WTC11 (cell line): Measurements from ENCODE around the gene KCNK16. TPM values are rescaled to one million over a fixed set of nuclear protein-coding genes. Genes with fewer than 3 reads are reported as not detected.

Experiments used
- ATAC-seq: fragments of 200-7000 bp; cut with Tn5 transposase; 2 replicates; pipeline ENCODE4 v1.10.0; 2021; ENCODE audit warnings: mild to moderate bottlenecking, moderate library complexity
- CTCF ChIA-PET: fragments of 300-600 bp; sonication (Branson Sonifier 250); formaldehyde crosslinking; loops from one replicate; lab custom pipeline; 2021; ENCODE audit warnings: antibody characterized with exemption; lab: Charles Lee
- POLR2A ChIA-PET: fragments of 350-600 bp; sonication (Branson Sonifier 250); formaldehyde crosslinking; loops from one replicate; lab custom pipeline; 2021; ENCODE audit warnings: antibody characterized with exemption; lab: Charles Lee
- DNase-seq: peaks from one replicate; pipeline ENCODE4 v3.0.0; 2021; ENCODE audit warnings: low spot score
- H3K27ac Mint-ChIP-seq: 2 replicates; pipeline ENCODE4 v1.8.0; 2021; ENCODE audit warnings: mixed read lengths
- H3K27me3 Mint-ChIP-seq: 2 replicates; pipeline ENCODE4 v1.8.0; 2021; ENCODE audit warnings: low read depth, mild to moderate bottlenecking, moderate library complexity, mixed read lengths
- H3K36me3 Mint-ChIP-seq: 2 replicates; pipeline ENCODE4 v1.8.0; 2021; ENCODE audit warnings: mixed read lengths
- H3K4me1 Mint-ChIP-seq: 2 replicates; pipeline ENCODE4 v1.8.0; 2022; ENCODE audit warnings: mixed read lengths
- H3K4me3 Mint-ChIP-seq: 2 replicates; pipeline ENCODE4 v1.8.0; 2021; ENCODE audit warnings: mild to moderate bottlenecking, moderate library complexity, mixed read lengths
- H3K9me3 Mint-ChIP-seq: 2 replicates; pipeline ENCODE4 v1.8.0; 2021; ENCODE audit warnings: mixed read lengths
- E2F1 ChIP-seq: sonication (generic); formaldehyde crosslinking; IDR thresholded peaks from 2 replicates; pipeline ENCODE4 v1.8.0; 2022; ENCODE audit warnings: mild to moderate bottlenecking, missing genetic modification reagents
- EMX1 ChIP-seq: fragments of 250-450 bp; sonication (Bioruptor Pico); IDR thresholded peaks from 2 replicates; pipeline ENCODE4 v1.8.0; 2021; ENCODE audit warnings: mild to moderate bottlenecking
- ERG ChIP-seq: fragments of 250-450 bp; sonication (Bioruptor Pico); IDR thresholded peaks from 2 replicates; pipeline ENCODE4 v1.8.0; 2021; ENCODE audit warnings: mild to moderate bottlenecking
- FOXJ3 ChIP-seq: sonication (generic); formaldehyde crosslinking; IDR thresholded peaks from 2 replicates; pipeline ENCODE4 v1.9.0; 2021; ENCODE audit warnings: missing genetic modification reagents, mild to moderate bottlenecking, borderline replicate concordance
- FOXK1 ChIP-seq: sonication (generic); formaldehyde crosslinking; IDR thresholded peaks from 2 replicates; pipeline ENCODE4 v1.8.0; 2022; ENCODE audit warnings: mild to moderate bottlenecking, moderate library complexity, missing genetic modification reagents
- GRHL2 ChIP-seq: fragments of 250-450 bp; sonication (Bioruptor Pico); IDR thresholded peaks from 2 replicates; pipeline ENCODE4 v1.8.0; 2022; ENCODE audit warnings: mild to moderate bottlenecking, moderate library complexity; ENCODE audit not compliant: insufficient replicate concordance, severe bottlenecking
- GTF2I ChIP-seq: fragments of 250-450 bp; sonication (Bioruptor Pico); conservative IDR thresholded peaks from 2 replicates; pipeline ENCODE4 v1.4.0; 2021; ENCODE audit warnings: mild to moderate bottlenecking
- MLX ChIP-seq: sonication (generic); formaldehyde crosslinking; IDR thresholded peaks from 2 replicates; pipeline ENCODE4 v1.8.1; 2023; ENCODE audit warnings: mild to moderate bottlenecking, missing genetic modification reagents, moderate library complexity
- NR3C1 ChIP-seq: sonication (generic); formaldehyde crosslinking; conservative IDR thresholded peaks from 2 replicates; pipeline ENCODE4 v1.8.1; 2023; ENCODE audit warnings: low read depth, mild to moderate bottlenecking, missing genetic modification reagents
- PRDM15 ChIP-seq: sonication (generic); formaldehyde crosslinking; IDR thresholded peaks from 2 replicates; pipeline ENCODE4 v1.8.0; 2022; ENCODE audit warnings: missing genetic modification reagents
- RORB ChIP-seq: fragments of 250-450 bp; sonication (Bioruptor Pico); IDR thresholded peaks from 2 replicates; pipeline ENCODE4 v1.9.0; 2021; ENCODE audit warnings: mild to moderate bottlenecking
- SOX15 ChIP-seq: fragments of 250-450 bp; sonication (Bioruptor Pico); IDR thresholded peaks from 2 replicates; pipeline ENCODE4 v1.9.0; 2021; ENCODE audit warnings: mild to moderate bottlenecking
- STAT6 ChIP-seq: sonication (generic); formaldehyde crosslinking; conservative IDR thresholded peaks from 2 replicates; pipeline ENCODE4 v1.8.1; 2023; ENCODE audit warnings: mild to moderate bottlenecking, low read depth, missing genetic modification reagents, moderate library complexity
- TEAD4 ChIP-seq: sonication (generic); formaldehyde crosslinking; IDR thresholded peaks from 2 replicates; pipeline ENCODE4 v1.8.0; 2022; ENCODE audit warnings: mild to moderate bottlenecking, missing genetic modification reagents
- ZNF263 ChIP-seq: sonication (generic); formaldehyde crosslinking; IDR thresholded peaks from 2 replicates; pipeline ENCODE4 v1.8.1; 2022; ENCODE audit warnings: low read depth, mild to moderate bottlenecking, moderate library complexity, missing genetic modification reagents
- ZNF317 ChIP-seq: sonication (generic); formaldehyde crosslinking; IDR thresholded peaks from 2 replicates; pipeline ENCODE4 v1.8.1; 2023; ENCODE audit warnings: low read depth, mild to moderate bottlenecking, moderate library complexity, missing genetic modification reagents, borderline replicate concordance
- ZNF416 ChIP-seq: fragments of 250-450 bp; sonication (Bioruptor Pico); IDR thresholded peaks from 2 replicates; pipeline ENCODE4 v1.9.0; 2021; ENCODE audit warnings: mild to moderate bottlenecking, inconsistent platforms
- ZNF423 ChIP-seq: fragments of 250-450 bp; sonication (Bioruptor Pico); IDR thresholded peaks from 2 replicates; pipeline ENCODE4 v2.1.2; 2022; ENCODE audit warnings: mild to moderate bottlenecking, moderate library complexity
- total RNA-seq: library from RNA; stranded (reverse); gene quantifications from 3 replicates; pipeline ENCODE4 v1.2.3, GENCODE V29; 2021
- TF ChIP-seq, protein P1 (sequence below): sonication (generic); formaldehyde crosslinking; IDR thresholded peaks from 2 replicates; pipeline ENCODE4 v1.8.0; 2022; ENCODE audit warnings: mild to moderate bottlenecking, missing genetic modification reagents
- TF ChIP-seq, protein P2 (sequence below): fragments of 250-450 bp; sonication (Bioruptor Pico); IDR thresholded peaks from 2 replicates; pipeline ENCODE4 v1.9.0; 2021; ENCODE audit warnings: mild to moderate bottlenecking
- TF ChIP-seq, protein P3 (sequence below): fragments of 200-600 bp; IDR thresholded peaks from 2 replicates; pipeline ENCODE4 v1.8.0; 2022; ENCODE audit warnings: antibody characterized with exemption
- TF ChIP-seq, protein P4 (sequence below): sonication (generic); formaldehyde crosslinking; IDR thresholded peaks from 2 replicates; pipeline ENCODE4 v1.8.0; 2022; ENCODE audit warnings: mild to moderate bottlenecking, missing genetic modification reagents

The KCNK16 gene
- total RNA-seq, 1 experiment from 2014 or later: not detected

DNA sequence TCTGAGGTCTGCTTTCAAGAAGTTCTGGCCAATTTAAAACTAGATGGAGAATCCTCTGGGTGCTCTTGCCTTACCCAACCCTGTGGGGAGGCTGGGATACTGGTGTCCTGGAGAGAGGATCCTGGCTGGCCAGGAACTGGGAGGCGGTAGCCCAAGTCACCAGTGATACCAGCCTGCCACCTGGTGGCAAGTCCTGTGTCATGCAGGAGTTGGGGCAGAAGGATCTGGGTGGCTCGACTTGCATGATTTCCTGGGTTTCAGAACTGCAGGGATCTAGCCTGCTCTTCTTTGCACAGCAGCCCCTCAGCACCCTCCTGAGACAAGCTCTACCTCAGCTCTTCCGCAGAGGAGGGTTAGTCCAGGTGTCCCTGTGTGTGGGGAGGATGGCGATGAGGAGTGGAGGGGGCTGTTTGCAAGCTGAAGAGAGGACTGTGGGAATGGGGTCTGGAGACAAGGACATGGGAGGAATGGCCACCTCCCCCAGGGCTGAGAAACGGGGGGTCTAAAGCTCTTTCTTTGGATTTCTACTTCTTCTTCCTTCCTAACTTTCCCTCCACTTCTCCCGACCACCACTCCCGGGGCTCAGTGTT is 12.5 kb downstream of the KCNK16 start (continued):
- TF ChIP-seq, protein P1, sequence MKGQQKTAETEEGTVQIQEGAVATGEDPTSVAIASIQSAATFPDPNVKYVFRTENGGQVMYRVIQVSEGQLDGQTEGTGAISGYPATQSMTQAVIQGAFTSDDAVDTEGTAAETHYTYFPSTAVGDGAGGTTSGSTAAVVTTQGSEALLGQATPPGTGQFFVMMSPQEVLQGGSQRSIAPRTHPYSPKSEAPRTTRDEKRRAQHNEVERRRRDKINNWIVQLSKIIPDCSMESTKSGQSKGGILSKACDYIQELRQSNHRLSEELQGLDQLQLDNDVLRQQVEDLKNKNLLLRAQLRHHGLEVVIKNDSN: no peak
- TF ChIP-seq, protein P2, sequence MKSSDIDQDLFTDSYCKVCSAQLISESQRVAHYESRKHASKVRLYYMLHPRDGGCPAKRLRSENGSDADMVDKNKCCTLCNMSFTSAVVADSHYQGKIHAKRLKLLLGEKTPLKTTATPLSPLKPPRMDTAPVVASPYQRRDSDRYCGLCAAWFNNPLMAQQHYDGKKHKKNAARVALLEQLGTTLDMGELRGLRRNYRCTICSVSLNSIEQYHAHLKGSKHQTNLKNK (CRISPR knock-in tag): no peak
- TF ChIP-seq GTF2I (CRISPR knock-in tag) (no peak), MLX (CRISPR knock-in tag) (no peak), ZNF423 (CRISPR knock-in tag) (peak; percentile 71)
- TF ChIP-seq, protein P3, sequence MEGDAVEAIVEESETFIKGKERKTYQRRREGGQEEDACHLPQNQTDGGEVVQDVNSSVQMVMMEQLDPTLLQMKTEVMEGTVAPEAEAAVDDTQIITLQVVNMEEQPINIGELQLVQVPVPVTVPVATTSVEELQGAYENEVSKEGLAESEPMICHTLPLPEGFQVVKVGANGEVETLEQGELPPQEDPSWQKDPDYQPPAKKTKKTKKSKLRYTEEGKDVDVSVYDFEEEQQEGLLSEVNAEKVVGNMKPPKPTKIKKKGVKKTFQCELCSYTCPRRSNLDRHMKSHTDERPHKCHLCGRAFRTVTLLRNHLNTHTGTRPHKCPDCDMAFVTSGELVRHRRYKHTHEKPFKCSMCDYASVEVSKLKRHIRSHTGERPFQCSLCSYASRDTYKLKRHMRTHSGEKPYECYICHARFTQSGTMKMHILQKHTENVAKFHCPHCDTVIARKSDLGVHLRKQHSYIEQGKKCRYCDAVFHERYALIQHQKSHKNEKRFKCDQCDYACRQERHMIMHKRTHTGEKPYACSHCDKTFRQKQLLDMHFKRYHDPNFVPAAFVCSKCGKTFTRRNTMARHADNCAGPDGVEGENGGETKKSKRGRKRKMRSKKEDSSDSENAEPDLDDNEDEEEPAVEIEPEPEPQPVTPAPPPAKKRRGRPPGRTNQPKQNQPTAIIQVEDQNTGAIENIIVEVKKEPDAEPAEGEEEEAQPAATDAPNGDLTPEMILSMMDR: peak; percentile 86

DNA sequence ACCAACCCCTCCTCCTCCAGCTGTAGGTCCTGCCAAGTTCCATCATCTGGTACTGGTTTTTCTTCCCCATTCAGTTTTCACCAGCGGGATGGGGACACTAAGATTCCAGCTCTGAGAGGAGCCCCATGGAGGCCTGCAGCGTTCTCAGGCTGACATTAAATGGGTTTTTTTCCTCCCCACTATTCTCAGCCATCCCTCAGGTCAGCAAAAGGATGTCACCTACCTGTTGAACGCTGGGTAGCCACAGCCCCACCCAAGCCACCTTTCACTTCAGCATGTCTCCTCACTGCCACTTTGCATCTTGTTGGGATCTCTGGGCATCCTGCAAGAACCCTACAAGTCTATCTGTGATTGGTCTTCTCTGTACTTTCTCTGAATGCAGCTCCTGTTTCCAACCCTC is 15.0 kb downstream of the KCNK16 start:
- no peaks in the 10 kb centered on the region for H3K9me3 Mint-ChIP-seq
- H3K4me1 Mint-ChIP-seq: peaks cover 9% of the 10 kb centered on the region
- no peak overlapping the region for H3K27ac Mint-ChIP-seq
- no peaks in the 10 kb centered on the region for H3K36me3 Mint-ChIP-seq
- H3K4me3 Mint-ChIP-seq: no peak overlapping the region
- CTCF ChIA-PET: interaction anchor here (0.6 to 8.4 kb wide), 4 partner anchors 24 to 205 kb away, joined by 3 to 214 read pairs (median 104); no protein-coding TSS in a partner anchor
- POLR2A ChIA-PET: no interaction called here
- no peak for DNase-seq
- TF ChIP-seq NR3C1 (CRISPR knock-in tag): no peak
- TF ChIP-seq SOX15: no peak
- TF ChIP-seq, protein P4, sequence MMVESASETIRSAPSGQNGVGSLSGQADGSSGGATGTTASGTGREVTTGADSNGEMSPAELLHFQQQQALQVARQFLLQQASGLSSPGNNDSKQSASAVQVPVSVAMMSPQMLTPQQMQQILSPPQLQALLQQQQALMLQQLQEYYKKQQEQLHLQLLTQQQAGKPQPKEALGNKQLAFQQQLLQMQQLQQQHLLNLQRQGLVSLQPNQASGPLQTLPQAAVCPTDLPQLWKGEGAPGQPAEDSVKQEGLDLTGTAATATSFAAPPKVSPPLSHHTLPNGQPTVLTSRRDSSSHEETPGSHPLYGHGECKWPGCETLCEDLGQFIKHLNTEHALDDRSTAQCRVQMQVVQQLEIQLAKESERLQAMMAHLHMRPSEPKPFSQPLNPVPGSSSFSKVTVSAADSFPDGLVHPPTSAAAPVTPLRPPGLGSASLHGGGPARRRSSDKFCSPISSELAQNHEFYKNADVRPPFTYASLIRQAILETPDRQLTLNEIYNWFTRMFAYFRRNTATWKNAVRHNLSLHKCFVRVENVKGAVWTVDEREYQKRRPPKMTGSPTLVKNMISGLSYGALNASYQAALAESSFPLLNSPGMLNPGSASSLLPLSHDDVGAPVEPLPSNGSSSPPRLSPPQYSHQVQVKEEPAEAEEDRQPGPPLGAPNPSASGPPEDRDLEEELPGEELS (CRISPR knock-in tag): no peak
- no peak for TF ChIP-seq ERG (CRISPR knock-in tag)
- no peak for TF ChIP-seq STAT6 (CRISPR knock-in tag)
- no peak for TF ChIP-seq ZNF416 (CRISPR knock-in tag)
- TF ChIP-seq RORB: no peak
- TF ChIP-seq TEAD4 (CRISPR knock-in tag): no peak
- TF ChIP-seq ZNF423 (CRISPR knock-in tag): no peak
- no peak for TF ChIP-seq FOXK1 (CRISPR knock-in tag)
- no peak for TF ChIP-seq ZNF317 (CRISPR knock-in tag)
- no peak for TF ChIP-seq GRHL2
- no peak for TF ChIP-seq EMX1
- TF ChIP-seq E2F1 (CRISPR knock-in tag): no peak
- no peak for TF ChIP-seq ZNF263 (CRISPR knock-in tag)
- no peak for TF ChIP-seq FOXJ3 (CRISPR knock-in tag)
- no peak for TF ChIP-seq PRDM15 (CRISPR knock-in tag)
- peaks cover 20% of the 10 kb centered on the region for H3K27me3 Mint-ChIP-seq
- no peak for ATAC-seq
